Medulla oblongata (tissue), 1 donor: Measurements from ENCODE around the gene CST2.
A peak's percentile ranks its signal among the peaks of the same experiment; 100 is the strongest.
"Not testable (repeated sequence)": the region's sequence is repeated elsewhere in the genome, so short reads cannot be mapped to it uniquely, and the experiment has no call there.

Experiments
- DNase-seq: peaks from one replicate; pipeline ENCODE4 v3.0.0-alpha.2; 2015; ENCODE audit errors: extremely low spot score

Gene CST2

DNA sequence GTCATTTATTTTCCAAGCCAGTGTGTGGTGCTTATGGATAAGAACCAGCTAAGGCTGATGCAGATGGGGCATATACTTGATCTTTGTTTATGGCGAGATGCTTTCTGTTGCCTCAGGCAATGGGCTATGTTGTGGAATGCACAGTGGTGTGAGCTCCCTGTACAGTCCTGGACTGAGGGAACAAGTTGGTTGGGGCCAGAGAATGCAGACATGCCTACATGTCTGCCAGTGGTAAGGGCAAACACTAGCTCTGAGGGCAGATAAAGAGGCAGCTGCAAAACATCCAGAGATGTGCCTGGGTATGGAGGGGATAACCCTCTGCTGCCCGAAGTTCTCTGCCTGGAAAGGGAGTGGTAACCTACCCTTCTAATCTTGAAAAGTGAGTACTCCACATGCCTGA is 16.2 kb downstream of the CST2 start:
- DNase-seq = not testable (repeated sequence)

DNA sequence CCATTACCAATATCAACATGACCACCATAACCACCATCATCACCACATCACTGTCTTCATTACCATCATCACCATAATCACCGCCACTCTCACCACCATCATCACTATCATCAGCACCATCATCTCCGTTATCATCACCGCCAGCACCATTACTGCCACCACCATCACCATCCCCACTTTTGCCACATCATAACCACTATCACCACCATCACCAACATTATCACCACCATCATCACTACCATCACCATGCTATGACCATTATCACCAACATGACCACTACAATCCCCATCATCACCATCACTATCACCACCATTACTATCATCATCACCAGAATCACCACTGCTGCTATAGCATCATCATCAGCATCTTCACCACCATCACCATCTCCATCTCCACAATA is 25.7 kb downstream of the CST2 start:
- no peak for DNase-seq

DNA sequence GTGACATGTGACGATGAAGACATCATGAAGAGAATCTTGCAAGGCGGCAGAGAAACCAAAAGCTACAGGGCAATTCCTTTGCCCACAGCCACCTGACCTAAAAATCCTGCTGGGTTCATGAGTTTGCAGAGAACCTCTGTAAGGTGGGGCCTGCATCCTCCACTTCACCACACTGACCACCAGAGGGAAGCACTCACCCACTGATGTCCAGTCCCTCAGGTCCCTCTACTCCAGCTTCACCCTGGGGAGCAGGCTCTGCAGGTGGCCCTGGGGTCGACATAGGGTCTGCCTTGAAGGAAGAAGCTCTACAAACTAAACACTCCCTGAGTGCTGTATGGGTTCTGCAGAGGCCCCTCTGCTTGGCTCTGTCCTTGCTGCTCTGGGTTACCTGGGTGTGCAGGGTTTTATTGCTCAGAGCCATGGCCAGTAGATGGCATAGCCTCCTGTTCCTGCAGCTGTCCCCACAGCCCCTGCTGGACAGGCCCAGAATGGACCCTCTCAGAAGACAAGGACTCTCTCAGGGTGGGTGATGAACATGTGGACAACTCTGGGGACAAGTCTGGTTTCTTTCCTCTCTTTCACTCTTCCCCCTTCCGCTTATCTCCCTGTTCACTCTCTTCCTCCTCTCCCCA is 27.2 kb downstream of the CST2 start:
- peak; percentile 8 for DNase-seq

DNA sequence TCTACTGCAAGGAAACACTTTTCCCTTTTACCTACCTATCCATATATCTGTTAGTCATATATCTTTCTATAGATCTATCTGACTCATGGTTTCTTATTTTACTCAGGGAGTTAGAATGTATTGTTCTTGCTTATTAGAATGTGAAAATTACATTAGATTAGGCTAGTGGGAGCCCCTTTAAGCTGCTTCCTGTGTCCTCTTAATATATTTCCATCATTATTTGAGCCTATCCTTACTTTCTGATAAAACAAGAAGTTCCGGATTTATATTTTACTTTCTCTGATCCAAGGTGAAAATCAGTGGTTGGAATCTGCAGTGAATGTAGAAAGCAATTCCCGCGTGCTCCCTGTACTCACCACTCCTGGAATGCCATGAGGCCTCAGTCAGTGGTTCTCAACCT is 31.0 kb downstream of the CST2 start:
- DNase-seq = no peak

DNA sequence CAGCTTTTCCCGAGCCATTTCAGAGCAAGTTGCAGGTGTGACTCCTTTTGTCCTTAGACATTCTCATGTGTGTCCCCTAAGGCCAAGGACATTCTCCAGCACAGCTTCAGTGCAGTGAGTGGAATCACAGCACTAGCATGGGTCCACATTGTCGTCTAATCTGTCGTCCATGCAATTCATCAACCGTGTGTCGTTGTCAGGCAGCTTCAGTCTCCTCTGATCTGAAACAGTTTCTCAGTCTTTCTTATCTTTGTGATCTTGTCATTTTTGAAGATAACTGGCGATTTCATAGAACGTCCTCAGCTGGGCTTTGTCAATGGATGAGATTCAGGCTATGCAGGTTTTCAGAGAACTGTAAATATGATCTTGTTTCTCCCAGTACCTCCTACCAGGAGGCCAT is 31.7 kb downstream of the CST2 start:
- no peak for DNase-seq

DNA sequence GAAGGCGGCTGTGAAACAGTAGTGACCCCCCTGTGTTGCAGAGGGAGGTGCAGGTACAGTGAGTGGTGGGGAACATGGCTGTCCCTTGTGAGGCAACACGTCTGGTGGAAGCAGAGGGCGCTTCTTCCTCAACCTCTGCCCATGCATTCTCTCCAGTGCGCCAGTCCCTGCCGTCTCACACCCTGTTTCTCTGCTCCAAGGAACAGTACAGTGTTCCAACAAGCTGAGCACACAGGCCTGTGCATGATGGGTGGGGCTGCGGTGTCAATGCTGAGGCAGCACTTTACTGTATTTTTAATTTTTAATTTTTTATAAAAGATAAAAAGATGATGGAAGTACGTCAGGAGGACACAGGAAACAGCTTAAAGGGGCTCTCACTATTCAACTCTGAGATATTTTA is 32.5 kb downstream of the CST2 start:
- DNase-seq = no peak

DNA sequence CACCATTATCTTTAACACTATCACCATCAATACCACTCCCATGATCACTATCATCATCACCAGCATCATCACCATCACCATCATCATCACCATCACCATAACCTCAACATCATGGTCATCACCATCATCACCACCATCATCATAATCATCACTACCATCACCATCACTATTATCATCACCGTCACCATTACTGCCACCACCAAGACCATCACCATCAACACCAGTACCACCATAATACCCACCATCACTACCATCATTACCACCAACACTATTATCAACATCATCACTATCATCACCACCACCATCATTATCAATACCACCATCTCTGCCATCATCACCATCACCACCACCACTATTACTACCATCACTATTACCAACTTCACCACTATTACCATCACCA is 43.1 kb downstream of the CST2 start:
- DNase-seq = no peak

DNA sequence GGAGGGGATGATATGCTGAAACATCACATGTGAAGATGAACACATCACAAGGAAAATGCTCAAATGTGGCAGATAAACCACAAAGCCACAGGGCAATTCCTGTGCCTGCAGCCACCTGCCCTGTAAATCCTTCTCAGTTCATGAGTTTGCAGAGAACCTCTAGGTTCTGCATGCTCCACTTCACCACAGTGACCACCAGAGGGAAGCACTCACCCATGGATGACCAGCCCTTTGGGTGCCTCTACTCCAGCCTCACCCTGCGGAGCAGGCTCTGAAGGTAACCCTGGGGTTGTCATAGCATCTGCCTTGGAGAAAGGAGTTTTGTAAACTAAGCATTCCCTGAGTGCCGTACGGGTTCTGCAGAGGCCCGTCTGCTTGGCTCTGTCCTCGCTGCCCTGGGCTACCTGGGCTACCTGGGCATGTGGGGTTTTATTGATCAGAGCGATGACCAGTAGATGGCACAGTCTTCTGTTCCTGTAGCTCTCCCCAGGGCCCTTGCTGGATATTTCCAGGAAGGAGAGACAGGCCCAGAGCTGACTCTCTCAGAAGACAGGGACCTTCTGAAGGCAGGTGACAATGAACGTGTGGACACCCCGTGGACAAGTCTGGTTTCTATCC is 44.1 kb downstream of the CST2 start:
- DNase-seq = peak; percentile 11

DNA sequence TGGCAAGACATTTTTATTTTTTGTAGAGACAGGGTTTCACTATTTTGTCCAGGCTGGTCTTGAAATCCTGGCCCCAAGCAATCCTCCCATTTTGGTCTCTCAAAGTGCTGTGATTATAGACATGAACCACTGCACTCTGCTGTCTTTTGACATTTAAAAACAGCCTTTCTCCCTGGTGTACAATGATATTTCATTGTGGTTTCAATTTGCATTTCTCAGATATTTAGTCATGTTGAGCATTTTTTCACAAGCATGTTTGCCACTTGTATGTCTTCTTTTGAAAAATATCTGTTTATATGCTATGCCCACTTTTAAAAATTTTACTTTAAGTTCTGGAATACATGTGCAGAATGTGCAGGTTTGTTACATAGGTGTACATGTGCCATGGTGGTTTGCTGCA is 47.9 kb downstream of the CST2 start:
- DNase-seq = not testable (repeated sequence)

DNA sequence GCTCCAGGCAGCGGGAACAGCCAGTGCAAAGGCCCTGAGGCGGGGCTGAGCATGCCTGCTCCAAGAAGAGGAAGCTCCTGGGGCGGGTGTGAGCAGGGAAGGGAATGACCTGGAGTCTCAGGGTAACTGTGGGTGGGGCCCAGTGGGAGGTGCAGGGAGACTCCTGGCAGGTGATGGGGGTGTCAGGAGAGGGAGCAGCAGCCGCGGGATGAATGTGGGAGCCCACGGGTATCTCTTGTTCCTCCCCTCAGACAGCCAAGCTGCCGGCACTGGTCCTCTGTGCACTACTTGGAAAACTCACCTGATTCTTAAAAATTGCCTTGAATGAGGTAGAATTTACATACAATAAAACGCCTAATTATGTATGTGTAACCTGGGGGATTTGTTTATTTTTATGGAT is 49.1 kb downstream of the CST2 start:
- not testable (repeated sequence) for DNase-seq

DNA sequence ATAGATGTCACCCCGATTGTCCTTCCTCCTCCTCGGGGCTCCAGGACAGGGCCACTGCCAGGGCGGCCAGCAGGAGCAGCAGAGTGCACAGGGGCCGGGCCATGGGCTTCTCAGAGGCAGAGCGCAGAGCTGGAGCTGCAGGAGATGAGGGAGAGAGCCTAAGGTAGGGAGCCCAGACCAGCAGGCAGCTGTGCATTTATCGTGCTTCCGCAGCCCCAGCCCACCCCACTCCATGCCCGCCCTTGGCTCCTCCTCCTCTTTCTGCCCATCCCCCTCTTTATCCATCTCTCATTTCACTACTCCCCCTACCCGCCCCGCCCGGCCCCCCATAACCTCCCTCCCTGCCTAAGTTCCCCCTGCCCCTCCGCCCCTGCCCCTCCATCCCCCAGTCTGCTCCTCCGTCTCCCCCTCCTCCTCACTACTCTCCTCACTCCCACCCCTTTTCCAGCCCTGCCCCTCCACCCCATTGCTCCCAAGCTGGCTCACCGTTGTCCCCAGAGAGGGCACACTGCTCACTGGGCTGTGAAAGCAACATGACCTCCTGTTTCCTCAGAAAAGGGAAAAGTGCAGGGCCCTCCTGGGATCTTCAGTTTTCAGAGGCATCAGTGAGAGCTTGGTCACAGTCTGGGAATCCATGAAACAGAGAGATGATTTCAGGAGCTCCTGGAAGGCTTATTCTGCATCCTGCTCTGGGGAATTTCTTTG is 50.3 kb downstream of the CST2 start:
- no peak for DNase-seq

DNA sequence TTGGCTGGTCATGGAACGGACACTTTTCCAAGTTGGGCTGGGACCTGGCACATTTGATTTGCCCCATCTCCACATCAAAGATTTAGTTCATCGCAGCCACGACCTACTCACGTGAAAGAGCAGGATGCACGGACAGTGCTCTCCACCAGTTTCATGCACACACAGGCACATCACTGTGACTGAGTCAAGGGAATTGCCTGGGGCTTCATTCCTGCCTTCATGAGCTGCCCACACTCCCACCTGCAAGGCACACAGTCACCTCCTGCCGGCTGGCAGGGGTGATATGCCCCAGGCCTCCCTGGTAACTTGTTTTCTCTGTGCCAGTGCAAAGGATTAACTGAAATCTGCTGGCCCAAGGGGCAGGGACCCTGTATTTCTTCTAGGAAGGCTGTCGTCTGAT is 52.4 kb downstream of the CST2 start:
- no peak for DNase-seq
